ENCODE measurements around the gene FHOD1. TPM values are rescaled to one million over a fixed set of nuclear protein-coding genes. Genes with fewer than 3 reads are reported as not detected.

Gene FHOD1
- polyA plus RNA-seq, 3 donors: 5.1 to 152 (median 5.5) TPM

DNA sequence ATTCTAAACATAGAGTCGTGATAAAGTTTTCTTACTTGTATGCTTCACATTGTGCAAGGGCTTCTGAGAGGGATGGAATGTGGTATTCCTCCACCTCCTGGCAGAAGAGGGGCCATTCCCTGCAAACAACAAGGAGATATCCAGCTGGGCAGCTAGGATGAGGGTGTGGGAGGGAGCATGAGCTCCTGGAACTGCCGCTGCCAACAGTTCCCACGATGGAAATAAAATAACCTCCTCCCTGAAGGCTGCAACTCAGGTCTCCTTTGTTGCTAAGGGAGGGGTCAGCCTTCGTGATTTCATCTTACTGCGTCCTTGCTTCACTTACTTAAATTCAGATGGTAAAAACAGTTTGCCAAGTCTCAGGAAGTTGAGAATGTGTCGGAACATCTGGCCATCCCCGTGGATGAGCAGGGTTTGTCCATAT lies 47.7 kb upstream of the FHOD1 start:
- H3K4me2 ChIP-seq (replicated peaks; ENCODE audit: extremely low read depth, low read length, poor library complexity, severe bottlenecking): no peak overlapping the region
- no peak overlapping the region for H3K4me3 ChIP-seq (replicated peaks in 1 of 3; ENCODE audit: low read depth in 2 of 3, low read length in 3 of 3)
- H2AFZ ChIP-seq (ENCODE audit: insufficient read depth, low read depth, low read length, poor library complexity, severe bottlenecking): no peak overlapping the region
- H3K27ac ChIP-seq (ENCODE audit: low read depth in 1 of 2, low read length in 2 of 2): no peak overlapping the region
- H3K4me1 Mint-ChIP-seq: no peaks in the 10 kb centered on the region
- intact Hi-C loops (cut with micrococcal nuclease): no loop called here
- no peaks in the 10 kb centered on the region for H3K9me3 Mint-ChIP-seq
- H4K20me1 ChIP-seq (ENCODE audit: insufficient read depth, low read length): no peaks in the 10 kb centered on the region
- no peaks in the 10 kb centered on the region for H3K27me3 ChIP-seq (ENCODE audit: control insufficient read depth in 2 of 2, insufficient read depth in 2 of 2, low read length in 2 of 2)
- WGBS (ENCODE audit: insufficient coverage): 86% methylated on average over 4 of the region's 7 CpGs
- no peak overlapping the region for H3K4me3 Mint-ChIP-seq
- no peaks in the 10 kb centered on the region for H3K4me1 ChIP-seq (ENCODE audit: control insufficient read depth in 1 of 2, insufficient read depth in 2 of 2, low read length in 2 of 2)
- TF ChIP-seq CTCF (IDR thresholded peaks at IDR 0.05): no peak
- H3K27me3 Mint-ChIP-seq (ENCODE audit: low read depth in 3 of 3): peaks cover 5 to 6% (median 5%) of the 10 kb centered on the region in 3 donors
- H3K9ac ChIP-seq (ENCODE audit: insufficient read depth, low read length, poor library complexity, severe bottlenecking): no peak overlapping the region
- H3K79me2 ChIP-seq (ENCODE audit: insufficient read depth, low read length): no peaks in the 10 kb centered on the region
- H3K36me3 Mint-ChIP-seq: no peaks in the 10 kb centered on the region
- H3K36me3 ChIP-seq (replicated peaks in 1 of 2; ENCODE audit: control insufficient read depth in 1 of 2, insufficient read depth in 2 of 2, low read length in 2 of 2): no peaks in the 10 kb centered on the region
- no peak for DNase-seq
- no peak overlapping the region for H3K27ac Mint-ChIP-seq
- no peaks in the 10 kb centered on the region for H3K9me3 ChIP-seq (replicated peaks in 1 of 2; ENCODE audit: control insufficient read depth in 1 of 2, insufficient read depth in 1 of 2, low read length in 2 of 2)

DNA sequence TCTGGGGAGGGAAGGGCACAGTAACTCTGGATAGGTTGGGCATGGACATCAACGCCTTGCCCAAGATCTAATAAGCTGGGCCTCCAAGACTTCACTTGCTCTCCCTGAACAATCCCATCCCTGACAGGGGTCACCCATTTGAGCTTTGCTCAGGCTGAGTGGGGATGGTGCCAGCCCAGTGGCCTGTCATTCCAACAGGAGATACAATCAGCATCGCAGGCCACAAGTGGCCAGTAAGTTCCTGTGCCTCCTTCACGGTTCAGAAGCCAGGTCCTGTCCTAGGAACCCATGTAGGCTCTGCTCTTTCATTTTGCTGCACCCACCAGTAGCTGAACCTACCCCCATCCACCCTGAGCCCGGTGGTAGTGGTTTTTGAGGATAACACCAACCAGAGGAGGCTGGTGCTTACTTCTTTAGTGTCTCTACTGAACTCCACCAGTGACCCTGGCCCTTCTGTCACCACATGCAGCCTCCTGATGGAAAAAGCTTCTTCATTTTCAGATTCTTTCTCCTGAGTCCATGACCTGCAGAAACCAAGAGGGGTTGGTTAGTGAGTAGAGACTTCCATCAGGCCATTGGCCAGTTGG lies 47.0 kb upstream of the FHOD1 start:
- no peak for TF ChIP-seq CTCF (IDR thresholded peaks at IDR 0.05)
- Mint-ChIP-seq H3K4me3 (no peak overlapping the region), H3K9me3 (no peaks in the 10 kb centered on the region), H3K27me3 (ENCODE audit: low read depth in 3 of 3) (peaks cover 5 to 6% (median 6%) of the 10 kb centered on the region in 3 donors), H3K36me3 (no peaks in the 10 kb centered on the region), H3K27ac (no peak overlapping the region), H3K4me1 (no peaks in the 10 kb centered on the region)
- no peaks in the 10 kb centered on the region for H3K36me3 ChIP-seq (replicated peaks in 1 of 2; ENCODE audit: control insufficient read depth in 1 of 2, insufficient read depth in 2 of 2, low read length in 2 of 2)
- no peak overlapping the region for H3K27ac ChIP-seq (ENCODE audit: low read depth in 1 of 2, low read length in 2 of 2)
- H3K9ac ChIP-seq (ENCODE audit: insufficient read depth, low read length, poor library complexity, severe bottlenecking): no peak overlapping the region
- no peaks in the 10 kb centered on the region for H3K79me2 ChIP-seq (ENCODE audit: insufficient read depth, low read length)
- no peak for DNase-seq
- no peaks in the 10 kb centered on the region for H3K4me1 ChIP-seq (ENCODE audit: control insufficient read depth in 1 of 2, insufficient read depth in 2 of 2, low read length in 2 of 2)
- H3K27me3 ChIP-seq (ENCODE audit: control insufficient read depth in 2 of 2, insufficient read depth in 2 of 2, low read length in 2 of 2): no peaks in the 10 kb centered on the region
- 90% methylated on average over 2 of the region's 4 CpGs for WGBS (ENCODE audit: insufficient coverage)
- no peak overlapping the region for H2AFZ ChIP-seq (ENCODE audit: insufficient read depth, low read depth, low read length, poor library complexity, severe bottlenecking)
- no peak overlapping the region for H3K4me2 ChIP-seq (replicated peaks; ENCODE audit: extremely low read depth, low read length, poor library complexity, severe bottlenecking)
- intact Hi-C loops (cut with micrococcal nuclease): no loop called here
- no peaks in the 10 kb centered on the region for H4K20me1 ChIP-seq (ENCODE audit: insufficient read depth, low read length)
- no peak overlapping the region for H3K4me3 ChIP-seq (replicated peaks in 1 of 3; ENCODE audit: low read depth in 2 of 3, low read length in 3 of 3)
- no peaks in the 10 kb centered on the region for H3K9me3 ChIP-seq (replicated peaks in 1 of 2; ENCODE audit: control insufficient read depth in 1 of 2, insufficient read depth in 1 of 2, low read length in 2 of 2)

All from CD14-positive monocyte (primary cell).